NCI-H1092 (cell line): Measurements from ENCODE around the gene UNK.

Experiments
- DNase-seq: peaks from one replicate; lab custom pipeline; 2025; lab: John Stamatoyannopoulos, UW

Gene UNK

GRCh38 chr17:75874323-75875181 is 89.9 kb downstream of the UNK start:
- no peak for DNase-seq
